SK-N-SH treated with all-trans-retinoic acid at 6 μM for 48 hours (cell line): Measurements from ENCODE around the gene CACNA1D.

Source experiments
- ATAC-seq: fragments of 200-7000 bp; cut with Tn5 transposase; 3 replicates; pipeline ENCODE4 v1.9.1; 2020; ENCODE audit warnings: mild to moderate bottlenecking, moderate library complexity
- ARNTL ChIP-seq: fragments of 450-650 bp; formaldehyde crosslinking; IDR thresholded peaks from 2 replicates; pipeline ENCODE4 v1.5.0; 2020; ENCODE audit warnings: low read depth, mild to moderate bottlenecking, moderate library complexity, borderline replicate concordance
- CSDC2 ChIP-seq: fragments of 250-450 bp; sonication (Bioruptor Pico); IDR thresholded peaks from 2 replicates; pipeline ENCODE4 v1.5.0; 2020; ENCODE audit warnings: mild to moderate bottlenecking, moderate library complexity
- ESRRG ChIP-seq: fragments of 250-450 bp; sonication (Bioruptor Pico); IDR thresholded peaks from 2 replicates; pipeline ENCODE4 v1.6.1; 2021; ENCODE audit warnings: mild to moderate bottlenecking
- GLIS3 ChIP-seq: fragments of 250-450 bp; sonication (Bioruptor Pico); IDR thresholded peaks from 2 replicates; pipeline ENCODE4 v1.5.0; 2020; ENCODE audit warnings: mild to moderate bottlenecking, moderate library complexity
- ISL1 ChIP-seq: fragments of 250-450 bp; sonication (Bioruptor Pico); IDR thresholded peaks from 2 replicates; pipeline ENCODE4 v2.1.2; 2022; ENCODE audit warnings: mild to moderate bottlenecking, moderate library complexity
- OSR1 ChIP-seq: fragments of 250-450 bp; sonication (Bioruptor Pico); IDR thresholded peaks from 2 replicates; pipeline ENCODE4 v1.8.0; 2022; ENCODE audit warnings: moderate library complexity, mild to moderate bottlenecking, inconsistent platforms
- PPARA ChIP-seq: fragments of 250-450 bp; sonication (Bioruptor Pico); IDR thresholded peaks from 2 replicates; pipeline ENCODE4 v1.5.0; 2020; ENCODE audit warnings: mild to moderate bottlenecking, borderline replicate concordance
- RARB ChIP-seq: fragments of 250-450 bp; sonication (Bioruptor Pico); IDR thresholded peaks from 2 replicates; pipeline ENCODE4 v1.8.0; 2021; ENCODE audit warnings: mild to moderate bottlenecking, moderate library complexity
- SNAI2 ChIP-seq: fragments of 250-450 bp; sonication (Bioruptor Pico); IDR thresholded peaks from 2 replicates; pipeline ENCODE4 v1.5.0; 2020; ENCODE audit warnings: mild to moderate bottlenecking, moderate library complexity
- TCF4 ChIP-seq: fragments of 250-450 bp; sonication (Bioruptor Pico); IDR thresholded peaks from 2 replicates; pipeline ENCODE4 v1.8.0; 2021; ENCODE audit warnings: mild to moderate bottlenecking, moderate library complexity, borderline replicate concordance
- TOX ChIP-seq: fragments of 250-450 bp; sonication (Bioruptor Pico); IDR thresholded peaks from 2 replicates; pipeline ENCODE4 v1.8.0; 2021; ENCODE audit warnings: mild to moderate bottlenecking, moderate library complexity, borderline replicate concordance
- ZC3H10 ChIP-seq: fragments of 250-450 bp; sonication (Bioruptor Pico); IDR thresholded peaks from 2 replicates; pipeline ENCODE4 v1.5.1; 2021; ENCODE audit warnings: mild to moderate bottlenecking, moderate library complexity
- ZFP3 ChIP-seq: fragments of 250-450 bp; sonication (Bioruptor Pico); IDR thresholded peaks from 2 replicates; pipeline ENCODE4 v1.5.0; 2020; ENCODE audit warnings: mild to moderate bottlenecking, moderate library complexity
- ZFP30 ChIP-seq: fragments of 450-650 bp; formaldehyde crosslinking; IDR thresholded peaks from 2 replicates; pipeline ENCODE4 v1.5.0; 2022; ENCODE audit warnings: mild to moderate bottlenecking, moderate library complexity
- ZNF565 ChIP-seq: fragments of 450-650 bp; formaldehyde crosslinking; conservative IDR thresholded peaks from 2 replicates; pipeline ENCODE4 v1.5.0; 2020; ENCODE audit warnings: low read depth, mild to moderate bottlenecking, moderate library complexity
- ZNF70 ChIP-seq: fragments of 450-650 bp; formaldehyde crosslinking; IDR thresholded peaks from 2 replicates; pipeline ENCODE4 v1.5.0; 2020; ENCODE audit warnings: mild to moderate bottlenecking, moderate library complexity
- TF ChIP-seq, protein P1 (sequence below): fragments of 250-450 bp; sonication (Bioruptor Pico); IDR thresholded peaks from 2 replicates; pipeline ENCODE4 v1.8.0; 2021; ENCODE audit warnings: low read depth, mild to moderate bottlenecking, moderate library complexity, borderline replicate concordance
- TF ChIP-seq, protein P2 (sequence below): fragments of 250-450 bp; sonication (Bioruptor Pico); IDR thresholded peaks from 2 replicates; pipeline ENCODE4 v1.5.0; 2020; ENCODE audit warnings: mild to moderate bottlenecking, moderate library complexity
- TF ChIP-seq, protein P3 (sequence below): fragments of 250-450 bp; sonication (Bioruptor Pico); IDR thresholded peaks from 2 replicates; pipeline ENCODE4 v1.8.0; 2020; ENCODE audit warnings: mild to moderate bottlenecking, moderate library complexity, borderline replicate concordance
- TF ChIP-seq, protein P4 (sequence below): fragments of 250-450 bp; sonication (Bioruptor Pico); IDR thresholded peaks from 2 replicates; pipeline ENCODE4 v1.5.1; 2020; ENCODE audit warnings: low read depth, mild to moderate bottlenecking, moderate library complexity

The CACNA1D gene

DNA sequence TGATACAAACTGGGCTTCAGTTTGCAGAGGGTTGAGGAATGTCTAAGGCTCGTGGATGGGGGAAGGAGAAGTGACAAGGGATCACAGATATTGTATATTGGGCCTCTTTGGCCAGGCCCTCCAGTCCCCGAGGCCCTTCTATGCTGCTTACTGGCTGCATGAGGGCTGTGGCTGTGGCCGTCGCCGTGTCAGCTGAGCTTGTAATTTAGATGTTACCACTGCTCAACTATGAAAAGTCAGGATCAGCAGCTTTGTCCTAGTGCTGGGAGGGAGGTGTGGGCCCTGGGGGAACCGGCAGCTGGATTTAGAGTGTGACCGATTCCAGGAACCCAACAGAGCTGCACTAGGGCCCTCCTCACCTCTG, 51.6 kb downstream of the CACNA1D start:
- TF ChIP-seq ESRRG (no peak), ZC3H10 (CRISPR knock-in tag) (no peak), TCF4 (no peak)
- no peak for ATAC-seq

DNA sequence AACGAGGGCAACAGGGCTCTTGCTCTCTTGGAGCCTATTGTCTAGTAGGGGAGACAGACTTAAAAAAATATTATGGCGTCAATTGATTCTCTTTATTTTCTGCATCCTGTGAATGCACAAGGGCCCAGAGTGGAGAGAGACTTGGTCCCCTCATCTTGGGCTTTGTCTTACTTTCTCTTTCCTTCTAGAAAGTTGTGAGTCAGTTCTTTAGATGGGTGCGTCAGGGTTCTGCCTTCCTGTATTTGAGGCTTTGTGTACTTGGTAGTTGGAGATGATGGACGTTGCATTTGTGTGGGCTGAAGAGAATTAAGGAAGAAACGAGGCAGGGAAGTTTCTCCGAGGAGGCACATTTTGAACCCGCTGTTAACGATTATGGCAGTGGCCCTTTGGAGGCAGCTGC, 52.9 kb downstream of the CACNA1D start:
- ATAC-seq, result no peak
- no peak for TF ChIP-seq ESRRG
- TF ChIP-seq ZFP30 (CRISPR knock-in tag), result no peak
- no peak for TF ChIP-seq RARB (CRISPR knock-in tag)
- TF ChIP-seq, protein P1, sequence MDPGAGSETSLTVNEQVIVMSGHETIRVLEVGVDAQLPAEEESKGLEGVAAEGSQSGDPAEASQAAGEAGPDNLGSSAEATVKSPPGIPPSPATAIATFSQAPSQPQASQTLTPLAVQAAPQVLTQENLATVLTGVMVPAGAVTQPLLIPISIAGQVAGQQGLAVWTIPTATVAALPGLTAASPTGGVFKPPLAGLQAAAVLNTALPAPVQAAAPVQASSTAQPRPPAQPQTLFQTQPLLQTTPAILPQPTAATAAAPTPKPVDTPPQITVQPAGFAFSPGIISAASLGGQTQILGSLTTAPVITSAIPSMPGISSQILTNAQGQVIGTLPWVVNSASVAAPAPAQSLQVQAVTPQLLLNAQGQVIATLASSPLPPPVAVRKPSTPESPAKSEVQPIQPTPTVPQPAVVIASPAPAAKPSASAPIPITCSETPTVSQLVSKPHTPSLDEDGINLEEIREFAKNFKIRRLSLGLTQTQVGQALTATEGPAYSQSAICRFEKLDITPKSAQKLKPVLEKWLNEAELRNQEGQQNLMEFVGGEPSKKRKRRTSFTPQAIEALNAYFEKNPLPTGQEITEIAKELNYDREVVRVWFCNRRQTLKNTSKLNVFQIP (CRISPR knock-in tag), result no peak
- no peak for TF ChIP-seq ISL1 (CRISPR knock-in tag)
- TF ChIP-seq ZNF70 (CRISPR knock-in tag), result no peak
- TF ChIP-seq, protein P2, sequence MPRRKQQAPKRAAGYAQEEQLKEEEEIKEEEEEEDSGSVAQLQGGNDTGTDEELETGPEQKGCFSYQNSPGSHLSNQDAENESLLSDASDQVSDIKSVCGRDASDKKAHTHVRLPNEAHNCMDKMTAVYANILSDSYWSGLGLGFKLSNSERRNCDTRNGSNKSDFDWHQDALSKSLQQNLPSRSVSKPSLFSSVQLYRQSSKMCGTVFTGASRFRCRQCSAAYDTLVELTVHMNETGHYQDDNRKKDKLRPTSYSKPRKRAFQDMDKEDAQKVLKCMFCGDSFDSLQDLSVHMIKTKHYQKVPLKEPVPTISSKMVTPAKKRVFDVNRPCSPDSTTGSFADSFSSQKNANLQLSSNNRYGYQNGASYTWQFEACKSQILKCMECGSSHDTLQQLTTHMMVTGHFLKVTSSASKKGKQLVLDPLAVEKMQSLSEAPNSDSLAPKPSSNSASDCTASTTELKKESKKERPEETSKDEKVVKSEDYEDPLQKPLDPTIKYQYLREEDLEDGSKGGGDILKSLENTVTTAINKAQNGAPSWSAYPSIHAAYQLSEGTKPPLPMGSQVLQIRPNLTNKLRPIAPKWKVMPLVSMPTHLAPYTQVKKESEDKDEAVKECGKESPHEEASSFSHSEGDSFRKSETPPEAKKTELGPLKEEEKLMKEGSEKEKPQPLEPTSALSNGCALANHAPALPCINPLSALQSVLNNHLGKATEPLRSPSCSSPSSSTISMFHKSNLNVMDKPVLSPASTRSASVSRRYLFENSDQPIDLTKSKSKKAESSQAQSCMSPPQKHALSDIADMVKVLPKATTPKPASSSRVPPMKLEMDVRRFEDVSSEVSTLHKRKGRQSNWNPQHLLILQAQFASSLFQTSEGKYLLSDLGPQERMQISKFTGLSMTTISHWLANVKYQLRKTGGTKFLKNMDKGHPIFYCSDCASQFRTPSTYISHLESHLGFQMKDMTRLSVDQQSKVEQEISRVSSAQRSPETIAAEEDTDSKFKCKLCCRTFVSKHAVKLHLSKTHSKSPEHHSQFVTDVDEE, result no peak
- TF ChIP-seq ARNTL (CRISPR knock-in tag), result no peak
- no peak for TF ChIP-seq ZFP3
- TF ChIP-seq ZNF565 (CRISPR knock-in tag), result no peak
- TF ChIP-seq PPARA, result no peak
- no peak for TF ChIP-seq CSDC2 (CRISPR knock-in tag)
- TF ChIP-seq SNAI2 (CRISPR knock-in tag), result no peak
- no peak for TF ChIP-seq GLIS3 (CRISPR knock-in tag)
- no peak for TF ChIP-seq ZC3H10 (CRISPR knock-in tag)
- no peak for TF ChIP-seq OSR1 (CRISPR knock-in tag)

DNA sequence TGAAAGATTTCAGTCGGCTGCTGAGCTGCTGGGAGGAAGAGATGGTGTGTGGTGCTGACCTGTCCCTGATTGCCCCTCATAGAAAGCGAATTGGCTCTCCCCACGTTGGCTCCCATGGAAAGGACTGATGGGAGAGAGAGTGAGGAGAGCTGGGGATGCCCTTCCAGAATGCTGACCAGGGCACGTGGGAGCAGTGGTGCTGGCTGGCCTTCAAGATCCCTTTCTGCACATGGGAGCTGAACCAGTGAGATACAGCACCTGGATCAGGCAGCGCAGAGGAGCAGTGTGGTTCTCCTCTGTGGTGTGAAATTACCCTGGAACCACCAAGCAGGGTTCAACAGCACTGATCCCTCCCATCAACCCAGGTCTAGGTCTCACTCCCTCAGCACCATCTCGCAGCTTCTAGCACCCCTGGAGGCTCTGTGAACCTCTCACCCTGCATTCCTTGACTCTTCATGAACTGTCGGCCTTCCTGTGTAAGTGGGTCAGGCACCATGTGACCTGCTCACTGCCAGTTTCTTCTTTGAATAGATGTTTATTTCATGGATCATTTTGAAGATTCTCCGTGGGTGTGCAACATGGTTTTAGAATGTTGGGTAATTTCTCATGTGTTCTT, 55.7 kb downstream of the CACNA1D start:
- no peak for ATAC-seq

More for the DNA sequence above, 55.7 kb downstream of the CACNA1D start:
- TF ChIP-seq ISL1 (CRISPR knock-in tag), result no peak
- TF ChIP-seq, protein P3, sequence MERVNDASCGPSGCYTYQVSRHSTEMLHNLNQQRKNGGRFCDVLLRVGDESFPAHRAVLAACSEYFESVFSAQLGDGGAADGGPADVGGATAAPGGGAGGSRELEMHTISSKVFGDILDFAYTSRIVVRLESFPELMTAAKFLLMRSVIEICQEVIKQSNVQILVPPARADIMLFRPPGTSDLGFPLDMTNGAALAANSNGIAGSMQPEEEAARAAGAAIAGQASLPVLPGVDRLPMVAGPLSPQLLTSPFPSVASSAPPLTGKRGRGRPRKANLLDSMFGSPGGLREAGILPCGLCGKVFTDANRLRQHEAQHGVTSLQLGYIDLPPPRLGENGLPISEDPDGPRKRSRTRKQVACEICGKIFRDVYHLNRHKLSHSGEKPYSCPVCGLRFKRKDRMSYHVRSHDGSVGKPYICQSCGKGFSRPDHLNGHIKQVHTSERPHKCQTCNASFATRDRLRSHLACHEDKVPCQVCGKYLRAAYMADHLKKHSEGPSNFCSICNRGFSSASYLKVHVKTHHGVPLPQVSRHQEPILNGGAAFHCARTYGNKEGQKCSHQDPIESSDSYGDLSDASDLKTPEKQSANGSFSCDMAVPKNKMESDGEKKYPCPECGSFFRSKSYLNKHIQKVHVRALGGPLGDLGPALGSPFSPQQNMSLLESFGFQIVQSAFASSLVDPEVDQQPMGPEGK (CRISPR knock-in tag), result no peak
- TF ChIP-seq, protein P1 (CRISPR knock-in tag), result no peak
- TF ChIP-seq ARNTL (CRISPR knock-in tag), result no peak
- TF ChIP-seq GLIS3 (CRISPR knock-in tag), result no peak
- TF ChIP-seq ZFP3, result no peak
- no peak for TF ChIP-seq TOX (CRISPR knock-in tag)
- TF ChIP-seq, protein P4, sequence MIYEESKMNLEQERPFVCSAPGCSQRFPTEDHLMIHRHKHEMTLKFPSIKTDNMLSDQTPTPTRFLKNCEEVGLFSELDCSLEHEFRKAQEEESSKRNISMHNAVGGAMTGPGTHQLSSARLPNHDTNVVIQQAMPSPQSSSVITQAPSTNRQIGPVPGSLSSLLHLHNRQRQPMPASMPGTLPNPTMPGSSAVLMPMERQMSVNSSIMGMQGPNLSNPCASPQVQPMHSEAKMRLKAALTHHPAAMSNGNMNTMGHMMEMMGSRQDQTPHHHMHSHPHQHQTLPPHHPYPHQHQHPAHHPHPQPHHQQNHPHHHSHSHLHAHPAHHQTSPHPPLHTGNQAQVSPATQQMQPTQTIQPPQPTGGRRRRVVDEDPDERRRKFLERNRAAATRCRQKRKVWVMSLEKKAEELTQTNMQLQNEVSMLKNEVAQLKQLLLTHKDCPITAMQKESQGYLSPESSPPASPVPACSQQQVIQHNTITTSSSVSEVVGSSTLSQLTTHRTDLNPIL (CRISPR knock-in tag), result no peak
- no peak for TF ChIP-seq ZFP30 (CRISPR knock-in tag)
- TF ChIP-seq OSR1 (CRISPR knock-in tag), result no peak
- TF ChIP-seq ZNF565 (CRISPR knock-in tag), result no peak
- TF ChIP-seq, protein P2, result no peak
- TF ChIP-seq, all 23 proteins: peak for 0
